Measurements from ENCODE around the gene KISS1R. TPM values are rescaled to one million over a fixed set of nuclear protein-coding genes. Genes with fewer than 3 reads are reported as not detected.

KISS1R gene
- total RNA-seq, result 0.86 TPM
- polyA plus RNA-seq, result 1 to 10 TPM in 1 of 4 donors, under 1 TPM in 2, not detected in 1; 0.21 to 1.2 (median 0.48) TPM

DNA sequence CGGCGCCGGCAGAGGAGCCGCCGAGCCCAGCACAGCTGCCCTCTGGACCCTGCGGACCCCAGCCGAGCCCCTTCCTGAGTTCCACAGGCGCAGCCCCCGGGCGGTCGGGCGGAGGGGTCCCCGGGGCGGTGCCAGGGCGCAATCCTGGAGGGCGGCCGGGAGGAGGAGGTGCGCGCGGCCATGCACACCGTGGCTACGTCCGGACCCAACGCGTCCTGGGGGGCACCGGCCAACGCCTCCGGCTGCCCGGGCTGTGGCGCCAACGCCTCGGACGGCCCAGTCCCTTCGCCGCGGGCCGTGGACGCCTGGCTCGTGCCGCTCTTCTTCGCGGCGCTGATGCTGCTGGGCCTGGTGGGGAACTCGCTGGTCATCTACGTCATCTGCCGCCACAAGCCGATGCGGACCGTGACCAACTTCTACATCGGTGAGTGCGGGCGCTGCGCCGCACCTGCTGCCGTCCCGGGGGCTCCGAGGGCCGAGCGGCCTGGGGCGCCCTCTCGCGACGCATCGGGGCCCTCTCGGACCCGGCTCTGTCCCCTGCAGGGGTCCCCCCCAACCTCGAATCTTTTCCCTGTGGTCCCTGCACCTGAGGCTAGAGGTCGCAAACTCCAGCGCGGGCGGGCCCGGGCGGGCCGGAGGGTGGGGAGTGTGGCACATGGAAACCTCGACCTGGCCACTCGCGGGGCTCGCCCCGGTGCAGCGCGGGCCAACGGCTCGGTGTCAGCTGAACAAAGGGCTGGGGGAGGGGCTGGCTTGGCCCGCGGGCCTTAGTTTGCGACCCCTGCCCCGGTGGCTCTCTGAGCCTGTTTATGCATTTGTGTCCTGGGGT, at the start of gene KISS1R:
Gene KISS1R, plus strand, starts transcription at position 11 of the 829 bp plus-strand sequence. Its CDS starts 170 bp downstream, at position 181.
- no peaks in the 10 kb centered on the region for H3K36me3 ChIP-seq (ENCODE audit: control insufficient read depth, insufficient read depth, low read length)
- peaks cover 0 to 33% (median 15%) of the 10 kb centered on the region in 4 donors for H3K4me1 Mint-ChIP-seq
- peaks cover 56% of the 10 kb centered on the region for H3K4me1 ChIP-seq (ENCODE audit: control insufficient read depth, insufficient read depth, low read length, poor library complexity, severe bottlenecking)
- DNase-seq, result peak in 1 of 3 donors; percentile 56
- peak within 1 kb of the TSS; percentile 82 to 93 (median 88) for H3K4me3 Mint-ChIP-seq
- no peak within 1 kb of the TSS for H3K4me3 ChIP-seq (ENCODE audit: low read depth, low read length)
- no peaks in the 10 kb centered on the region for H3K27me3 ChIP-seq (ENCODE audit: control insufficient read depth, insufficient read depth, low read length)
- no peaks in the 10 kb centered on the region for H3K9me3 ChIP-seq (ENCODE audit: control insufficient read depth in 2 of 2, low read length in 2 of 2)
- peaks cover 17% of the 10 kb centered on the region for H3K27me3 Mint-ChIP-seq
- peaks cover 0 to 2% (median 0%) of the 10 kb centered on the region in 7 donors for H3K9me3 Mint-ChIP-seq
- ATAC-seq (ENCODE audit: low read depth in 2 of 2), result peak in 1 of 2 donors; percentile 8
- H3K27ac Mint-ChIP-seq, result peak within 1 kb of the TSS in 1 of 3 donors; percentile 32
- H3K36me3 Mint-ChIP-seq, result no peaks in the 10 kb centered on the region
- H3K27ac ChIP-seq (ENCODE audit: insufficient read depth, low read length, poor library complexity, severe bottlenecking), result no peak within 1 kb of the TSS

DNA sequence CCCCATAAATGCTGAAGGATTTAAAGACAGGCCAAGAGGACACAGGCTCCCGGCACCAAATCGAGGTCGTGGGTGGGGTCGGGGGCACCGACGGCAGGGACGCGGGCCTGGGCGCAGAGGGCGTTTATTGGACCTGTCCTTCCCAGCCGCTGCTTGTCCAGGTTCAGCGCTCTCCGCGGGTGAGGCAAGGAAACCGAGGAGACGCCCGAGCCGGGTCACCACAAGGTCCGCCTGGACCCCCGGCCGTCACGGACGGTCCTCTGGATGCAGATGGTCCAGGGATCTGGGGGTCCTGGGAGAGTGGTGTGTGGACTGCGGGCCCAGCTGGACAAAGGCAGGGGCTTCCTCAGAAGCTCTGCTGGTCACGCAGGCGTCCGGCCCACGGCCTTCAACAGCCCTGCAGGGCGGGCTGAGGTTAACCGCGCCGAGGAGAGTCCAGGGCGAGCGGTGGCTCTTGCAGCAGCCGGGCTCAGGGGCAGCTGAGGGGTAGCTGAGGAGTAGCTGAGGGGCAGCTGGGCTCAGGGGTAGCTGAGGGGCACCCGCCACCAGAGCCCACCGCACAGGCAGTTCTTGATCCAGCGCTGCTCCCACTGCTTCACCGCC, 49.2 kb upstream of the KISS1R start:
- Mint-ChIP-seq H3K27ac (peak overlapping the region in 2 of 3 donors; percentile 26 to 38), H3K9me3 (peaks cover 0 to 3% (median 0%) of the 10 kb centered on the region in 7 donors), H3K27me3 (peaks cover 15% of the 10 kb centered on the region), H3K4me3 (peak overlapping the region in 1 of 4 donors; percentile 54), H3K36me3 (peaks cover 11% of the 10 kb centered on the region), H3K4me1 (peaks cover 2 to 37% (median 14%) of the 10 kb centered on the region in 4 donors)
- H3K4me1 ChIP-seq (ENCODE audit: control insufficient read depth, insufficient read depth, low read length, poor library complexity, severe bottlenecking), result peaks cover 22% of the 10 kb centered on the region
- no peaks in the 10 kb centered on the region for H3K9me3 ChIP-seq (ENCODE audit: control insufficient read depth in 2 of 2, low read length in 2 of 2)
- DNase-seq, result no peak
- H3K27ac ChIP-seq (ENCODE audit: insufficient read depth, low read length, poor library complexity, severe bottlenecking), result no peak overlapping the region
- peaks cover 10% of the 10 kb centered on the region for H3K36me3 ChIP-seq (ENCODE audit: control insufficient read depth, insufficient read depth, low read length)
- no peak overlapping the region for H3K4me3 ChIP-seq (ENCODE audit: low read depth, low read length)
- ATAC-seq (ENCODE audit: low read depth in 2 of 2), result no peak
- no peaks in the 10 kb centered on the region for H3K27me3 ChIP-seq (ENCODE audit: control insufficient read depth, insufficient read depth, low read length)

DNA sequence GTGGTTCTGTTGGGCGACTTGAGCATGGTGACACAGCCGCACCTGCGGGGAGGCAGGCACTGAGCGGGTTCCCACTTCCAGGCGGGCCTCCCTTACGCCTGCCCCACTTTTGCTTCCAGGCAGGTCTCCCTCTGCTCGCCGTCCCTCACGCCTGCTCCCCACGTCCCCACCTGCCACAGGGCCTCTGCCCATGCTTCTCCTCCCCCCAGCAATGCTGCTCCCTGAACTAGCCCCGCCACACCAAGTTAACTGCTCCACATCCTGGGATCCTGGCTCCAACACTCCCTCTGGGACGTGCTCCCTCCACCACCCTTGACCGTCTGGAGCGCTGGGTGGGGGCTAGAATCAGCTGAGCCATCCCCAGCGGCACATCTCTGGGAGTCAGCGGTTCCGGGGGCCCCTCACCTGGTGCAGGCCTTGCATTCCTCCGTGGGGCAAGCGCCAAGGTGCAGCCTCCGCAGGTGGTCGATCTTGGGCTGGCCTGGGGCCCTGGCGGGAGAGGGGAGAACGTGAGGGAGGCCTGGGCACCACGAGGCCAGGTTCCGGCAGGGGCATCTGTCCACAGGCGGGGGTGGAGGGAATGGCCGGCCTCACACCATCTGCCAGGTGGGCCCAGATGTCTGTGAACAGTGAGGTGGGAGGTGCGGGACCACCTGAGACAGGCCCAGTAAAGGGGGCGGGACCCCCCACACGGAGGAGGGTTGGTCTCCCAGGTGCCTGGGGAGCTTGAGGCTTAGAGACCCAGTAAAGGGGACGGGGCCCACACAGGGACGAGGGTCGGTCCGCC, 48.5 kb upstream of the KISS1R start:
- H3K27ac Mint-ChIP-seq, result peak overlapping the region in 1 of 3 donors; percentile 46
- H3K4me3 ChIP-seq (ENCODE audit: low read depth, low read length), result no peak overlapping the region
- H3K36me3 Mint-ChIP-seq, result peaks cover 11% of the 10 kb centered on the region
- H3K27me3 Mint-ChIP-seq, result peaks cover 9% of the 10 kb centered on the region
- H3K9me3 Mint-ChIP-seq, result peaks cover 0 to 3% (median 0%) of the 10 kb centered on the region in 7 donors
- H3K4me3 Mint-ChIP-seq, result no peak overlapping the region
- no peaks in the 10 kb centered on the region for H3K9me3 ChIP-seq (ENCODE audit: control insufficient read depth in 2 of 2, low read length in 2 of 2)
- peaks cover 20% of the 10 kb centered on the region for H3K4me1 ChIP-seq (ENCODE audit: control insufficient read depth, insufficient read depth, low read length, poor library complexity, severe bottlenecking)
- no peak for ATAC-seq (ENCODE audit: low read depth in 2 of 2)
- no peak for DNase-seq
- H3K4me1 Mint-ChIP-seq, result peaks cover 2 to 33% (median 12%) of the 10 kb centered on the region in 4 donors
- no peak overlapping the region for H3K27ac ChIP-seq (ENCODE audit: insufficient read depth, low read length, poor library complexity, severe bottlenecking)
- H3K27me3 ChIP-seq (ENCODE audit: control insufficient read depth, insufficient read depth, low read length), result no peaks in the 10 kb centered on the region
- peaks cover 10% of the 10 kb centered on the region for H3K36me3 ChIP-seq (ENCODE audit: control insufficient read depth, insufficient read depth, low read length)

DNA sequence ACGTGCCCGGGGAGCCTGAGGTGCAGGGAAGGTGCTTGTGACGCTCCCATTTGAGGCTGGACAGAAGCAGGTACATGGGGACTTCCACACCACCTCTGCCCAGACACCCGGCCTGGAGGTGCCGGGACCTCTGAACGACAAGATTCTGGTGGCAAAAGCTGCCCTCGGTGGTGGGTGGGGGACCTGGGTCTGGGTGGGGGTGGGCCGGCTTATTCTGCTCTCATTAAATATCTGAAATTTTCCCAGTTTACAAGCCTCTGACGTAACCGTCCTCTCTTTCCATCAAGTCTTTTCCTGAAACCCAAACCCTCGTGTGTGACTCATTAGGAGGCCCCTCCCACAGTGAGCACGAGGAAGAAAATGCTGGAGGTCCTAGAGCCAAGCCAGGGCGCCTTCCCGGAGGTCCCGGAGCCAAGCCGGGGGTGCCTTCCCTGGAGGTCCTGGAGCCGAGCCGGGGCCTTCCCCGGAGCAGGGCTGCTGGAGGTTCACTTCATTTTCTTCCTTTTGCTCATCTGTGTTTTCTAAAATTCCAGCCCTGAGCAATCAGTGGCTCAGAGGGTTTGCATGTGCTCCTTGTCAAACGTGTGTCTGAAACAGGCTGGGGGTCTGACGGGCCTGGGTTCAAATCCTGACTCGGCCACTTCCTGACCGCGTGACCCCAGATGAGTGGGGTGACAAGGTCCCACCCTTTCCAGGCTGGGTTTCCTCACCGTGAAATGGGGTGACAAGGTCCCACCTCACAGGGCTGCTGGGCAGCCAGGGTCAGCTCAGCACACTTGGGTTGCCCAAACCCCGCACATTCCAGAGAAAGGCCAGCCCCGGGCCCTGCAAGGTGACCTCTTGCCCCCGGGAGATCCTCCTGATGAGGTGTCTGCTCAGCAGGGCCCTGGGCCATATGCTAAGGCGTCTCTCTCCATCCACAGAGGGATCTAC, 47.6 kb upstream of the KISS1R start:
- H3K36me3 Mint-ChIP-seq, result peaks cover 11% of the 10 kb centered on the region
- H3K9me3 Mint-ChIP-seq, result peaks cover 0 to 3% (median 0%) of the 10 kb centered on the region in 7 donors
- H3K27me3 Mint-ChIP-seq, result peaks cover 5% of the 10 kb centered on the region
- no peaks in the 10 kb centered on the region for H3K27me3 ChIP-seq (ENCODE audit: control insufficient read depth, insufficient read depth, low read length)
- H3K4me1 Mint-ChIP-seq, result peaks cover 0 to 29% (median 9%) of the 10 kb centered on the region in 4 donors
- peak overlapping the region in 2 of 4 donors; percentile 36 to 75 for H3K4me3 Mint-ChIP-seq
- DNase-seq, result no peak
- no peak overlapping the region for H3K27ac ChIP-seq (ENCODE audit: insufficient read depth, low read length, poor library complexity, severe bottlenecking)
- no peaks in the 10 kb centered on the region for H3K9me3 ChIP-seq (ENCODE audit: control insufficient read depth in 2 of 2, low read length in 2 of 2)
- H3K36me3 ChIP-seq (ENCODE audit: control insufficient read depth, insufficient read depth, low read length), result peaks cover 10% of the 10 kb centered on the region
- no peak for ATAC-seq (ENCODE audit: low read depth in 2 of 2)
- H3K4me3 ChIP-seq (ENCODE audit: low read depth, low read length), result no peak overlapping the region
- H3K27ac Mint-ChIP-seq, result peak overlapping the region in 2 of 3 donors; percentile 32 to 87
- peaks cover 14% of the 10 kb centered on the region for H3K4me1 ChIP-seq (ENCODE audit: control insufficient read depth, insufficient read depth, low read length, poor library complexity, severe bottlenecking)

DNA sequence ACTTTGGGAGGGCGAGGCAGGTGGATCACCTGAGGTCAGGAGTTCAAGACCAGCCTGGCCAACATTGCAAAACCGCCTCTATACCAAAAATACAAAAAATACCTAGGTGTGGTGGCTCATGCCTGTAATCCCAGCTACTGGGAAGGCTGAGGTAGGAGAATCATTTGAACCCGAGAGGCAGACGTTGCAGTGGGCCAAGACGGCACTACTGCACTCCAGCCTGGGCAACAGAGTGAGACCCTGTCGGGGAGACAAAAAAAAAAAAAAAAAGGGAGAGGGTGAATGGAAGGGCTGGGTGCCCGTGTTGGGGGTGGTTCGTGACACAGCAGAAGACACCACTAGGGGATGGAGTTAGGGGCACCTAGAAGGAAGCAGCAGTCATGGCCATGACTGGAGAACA, 46.8 kb upstream of the KISS1R start:
- Histone ChIP-seq H3K27ac (ENCODE audit: insufficient read depth, low read length, poor library complexity, severe bottlenecking) (no peak overlapping the region), H3K27me3 (ENCODE audit: control insufficient read depth, insufficient read depth, low read length) (no peaks in the 10 kb centered on the region), H3K36me3 (ENCODE audit: control insufficient read depth, insufficient read depth, low read length) (peaks cover 11% of the 10 kb centered on the region), H3K4me1 (ENCODE audit: control insufficient read depth, insufficient read depth, low read length, poor library complexity, severe bottlenecking) (peaks cover 14% of the 10 kb centered on the region), H3K9me3 (ENCODE audit: control insufficient read depth in 2 of 2, low read length in 2 of 2) (no peaks in the 10 kb centered on the region), H3K4me3 (ENCODE audit: low read depth, low read length) (no peak overlapping the region)
- peaks cover 0 to 3% (median 0%) of the 10 kb centered on the region in 7 donors for H3K9me3 Mint-ChIP-seq
- H3K27ac Mint-ChIP-seq, result peak overlapping the region; percentile 32 to 87 (median 87)
- peak overlapping the region in 2 of 4 donors; percentile 36 to 81 for H3K4me3 Mint-ChIP-seq
- no peak for DNase-seq
- peaks cover 0 to 26% (median 6%) of the 10 kb centered on the region in 4 donors for H3K4me1 Mint-ChIP-seq
- ATAC-seq (ENCODE audit: low read depth in 2 of 2), result no peak
- H3K36me3 Mint-ChIP-seq, result peaks cover 11% of the 10 kb centered on the region
- H3K27me3 Mint-ChIP-seq, result peaks cover 5% of the 10 kb centered on the region

DNA sequence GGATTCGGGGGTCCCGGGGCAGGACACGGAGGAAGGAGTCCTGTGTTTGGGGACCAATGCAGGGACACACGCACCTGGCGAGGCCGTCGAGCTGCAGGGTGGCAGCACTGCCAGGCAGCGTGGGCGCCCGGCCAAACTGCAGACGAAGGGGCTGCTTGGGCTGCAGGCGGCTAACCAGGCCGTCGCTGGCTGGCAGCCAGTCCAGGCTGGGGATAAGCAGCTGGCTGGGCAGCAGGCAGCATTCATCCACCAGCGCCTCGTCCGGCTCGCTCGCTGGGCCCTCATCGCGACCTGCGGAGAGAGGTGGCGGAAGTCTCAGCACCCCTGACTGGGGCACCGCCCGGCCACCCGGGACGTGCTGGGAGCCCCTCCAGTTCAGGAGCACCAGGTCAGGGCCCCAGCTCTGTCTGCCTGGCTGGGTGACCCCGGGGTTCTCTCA, 46.2 kb upstream of the KISS1R start:
- peaks cover 5% of the 10 kb centered on the region for H3K27me3 Mint-ChIP-seq
- no peak overlapping the region for H3K27ac Mint-ChIP-seq
- H3K27me3 ChIP-seq (ENCODE audit: control insufficient read depth, insufficient read depth, low read length), result no peaks in the 10 kb centered on the region
- no peak overlapping the region for H3K4me3 Mint-ChIP-seq
- peaks cover 14% of the 10 kb centered on the region for H3K4me1 ChIP-seq (ENCODE audit: control insufficient read depth, insufficient read depth, low read length, poor library complexity, severe bottlenecking)
- peaks cover 11% of the 10 kb centered on the region for H3K36me3 Mint-ChIP-seq
- H3K9me3 ChIP-seq (ENCODE audit: control insufficient read depth in 2 of 2, low read length in 2 of 2), result no peaks in the 10 kb centered on the region
- DNase-seq, result no peak
- H3K36me3 ChIP-seq (ENCODE audit: control insufficient read depth, insufficient read depth, low read length), result peaks cover 17% of the 10 kb centered on the region
- H3K27ac ChIP-seq (ENCODE audit: insufficient read depth, low read length, poor library complexity, severe bottlenecking), result no peak overlapping the region
- peaks cover 0 to 3% (median 0%) of the 10 kb centered on the region in 7 donors for H3K9me3 Mint-ChIP-seq
- H3K4me1 Mint-ChIP-seq, result peaks cover 0 to 24% (median 6%) of the 10 kb centered on the region in 4 donors
- ATAC-seq (ENCODE audit: low read depth in 2 of 2), result no peak
- H3K4me3 ChIP-seq (ENCODE audit: low read depth, low read length), result no peak overlapping the region
